Kidney tubule cell (primary cell): ENCODE data around the gene SCG3.

Experiments
- DNase-seq: peaks from one replicate; pipeline ENCODE4 v3.0.0-alpha.2; 2018; ENCODE audit warnings: low spot score

Gene SCG3

DNA sequence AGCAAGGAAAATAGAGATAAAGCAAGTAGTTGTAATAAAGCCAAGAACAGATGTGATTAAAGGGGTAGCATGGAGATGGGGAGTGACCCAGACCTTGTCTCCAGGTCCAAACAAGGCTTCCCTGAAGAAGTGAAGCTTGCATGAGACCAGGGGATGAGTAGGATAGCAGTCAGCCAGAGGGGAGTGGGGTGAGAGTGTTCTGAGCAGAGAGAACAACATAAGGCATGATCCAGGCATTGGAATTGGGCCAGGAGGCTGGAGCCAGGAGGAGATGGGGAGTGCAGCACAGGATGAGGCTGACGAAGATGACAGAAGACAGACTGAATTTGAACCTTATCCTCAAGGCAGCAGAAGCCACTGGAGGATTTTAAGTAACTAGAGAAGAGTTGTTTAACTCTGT lies 77.3 kb downstream of the SCG3 start:
- no peak for DNase-seq

DNA sequence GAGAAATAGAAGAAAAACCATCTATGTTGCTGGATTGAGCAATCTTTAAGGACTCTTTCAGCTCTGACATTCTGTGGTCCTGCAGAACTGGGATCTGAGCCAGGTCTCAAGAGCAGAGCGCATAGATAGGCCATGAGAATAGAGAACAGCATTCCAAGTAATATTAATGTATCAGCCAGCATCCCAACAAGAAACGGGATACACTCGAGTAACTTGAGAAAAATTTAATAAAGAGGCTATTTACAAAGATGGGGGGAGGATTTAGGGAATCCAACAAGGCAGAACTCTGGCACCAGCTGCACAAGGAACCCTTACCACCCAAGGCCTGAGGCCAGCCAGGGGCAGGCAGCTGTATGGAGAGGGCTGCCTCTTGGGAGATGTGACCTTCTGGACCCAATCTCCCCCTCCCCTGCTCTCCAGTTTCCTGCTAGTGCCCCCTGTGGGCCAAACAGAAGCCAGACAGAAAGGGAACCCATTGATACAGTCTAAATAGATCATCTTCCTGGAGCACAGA lies 78.3 kb downstream of the SCG3 start:
- DNase-seq = peak; percentile 30

DNA sequence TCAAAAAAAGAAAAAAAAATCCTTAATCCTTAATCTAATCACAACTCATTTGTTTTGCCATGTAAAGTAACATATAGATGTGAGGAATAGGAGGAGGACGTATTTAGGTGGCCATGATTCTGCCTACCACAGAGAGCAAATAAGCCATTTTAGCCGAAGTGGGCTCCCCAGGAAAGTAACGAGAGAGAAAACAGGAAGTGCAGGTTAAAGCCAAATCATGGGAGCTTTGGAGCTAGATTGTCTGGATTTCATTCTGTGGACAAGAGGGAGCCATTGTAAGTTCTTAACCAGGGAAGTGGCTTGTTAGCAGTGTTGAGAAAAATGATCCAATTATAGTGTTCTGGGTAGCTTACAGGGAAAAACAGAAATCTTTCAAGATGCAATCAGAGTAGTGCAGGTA lies 79.5 kb downstream of the SCG3 start:
- DNase-seq = no peak

DNA sequence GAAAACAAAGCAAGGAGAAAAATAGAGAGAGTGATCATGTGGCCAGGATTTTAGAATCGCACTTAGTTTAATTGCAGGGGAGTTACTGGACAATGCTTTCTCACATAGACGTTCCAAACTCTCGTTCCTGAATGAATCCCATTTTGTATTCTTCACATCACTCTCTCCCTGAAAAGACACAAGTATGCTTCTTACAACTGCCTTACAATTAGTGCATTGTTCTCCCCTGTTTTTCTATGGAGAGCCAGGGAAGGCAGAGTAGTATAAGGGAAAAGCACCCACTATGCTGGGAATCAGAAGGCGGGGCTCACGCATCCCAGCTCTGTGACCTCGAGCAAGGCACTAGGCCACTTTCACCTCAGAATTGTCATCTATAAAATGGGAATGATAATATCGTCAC lies 84.4 kb downstream of the SCG3 start:
- DNase-seq = no peak

DNA sequence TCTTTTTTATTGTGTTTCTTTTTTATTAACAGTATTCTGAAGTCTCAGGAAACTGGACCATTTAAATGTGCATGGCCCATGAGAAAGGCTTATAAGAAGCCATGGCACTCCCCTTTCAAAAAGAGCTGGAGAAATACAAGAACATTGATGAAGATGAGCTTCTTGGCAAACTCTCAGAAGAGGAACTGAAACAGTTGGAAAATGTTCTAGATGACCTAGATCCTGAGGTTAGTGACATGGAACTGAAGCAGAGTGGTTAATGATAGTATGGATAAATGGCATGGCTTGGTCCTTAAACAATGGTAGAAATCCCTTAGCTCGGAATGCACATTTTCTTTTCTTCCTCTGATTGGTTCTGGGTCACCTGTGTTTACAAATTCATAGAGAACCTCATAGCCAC lies 85.0 kb downstream of the SCG3 start:
- DNase-seq = no peak

DNA sequence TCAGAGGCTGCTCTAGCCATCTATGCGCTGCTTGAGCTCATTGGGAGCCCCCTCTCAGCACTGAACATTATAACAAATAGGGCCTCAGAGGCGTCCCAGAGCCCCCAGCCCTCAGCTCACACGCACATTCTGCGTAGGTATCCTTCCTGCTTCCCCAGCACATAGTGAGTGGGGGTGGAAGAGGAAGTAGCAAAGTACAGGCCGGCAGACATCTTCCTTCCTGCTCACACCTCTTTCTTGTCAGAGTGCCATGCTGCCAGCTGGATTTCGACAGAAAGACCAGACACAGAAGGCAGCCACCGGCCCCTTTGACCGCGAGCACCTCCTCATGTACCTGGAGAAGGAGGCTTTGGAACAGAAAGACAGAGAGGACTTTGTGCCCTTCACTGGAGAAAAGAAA lies 86.7 kb downstream of the SCG3 start:
- DNase-seq = no peak
